Measurements from ENCODE around the gene SHISAL2A.
"Not testable (repeated sequence)": the region's sequence is repeated elsewhere in the genome, so short reads cannot be mapped to it uniquely, and the experiment has no call there.

The SHISAL2A gene

DNA sequence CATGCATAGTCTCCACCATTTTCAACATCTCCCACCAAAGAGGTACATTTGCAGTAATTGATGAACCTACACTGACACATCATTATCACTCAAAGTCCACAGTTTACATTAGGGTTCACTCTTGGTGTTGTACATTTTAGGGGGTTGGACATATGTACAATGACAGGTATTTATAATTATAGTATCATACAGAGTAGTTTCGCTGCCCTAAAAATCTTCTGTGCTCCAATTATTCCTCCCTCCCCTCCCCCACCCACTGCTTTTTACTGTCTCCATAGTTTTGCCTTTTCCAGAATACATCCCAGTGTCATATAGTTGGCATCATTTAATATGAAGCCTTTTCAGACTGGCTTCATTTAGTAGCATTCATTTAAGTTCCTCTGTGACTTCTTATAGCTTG lies 51.6 kb downstream of the SHISAL2A start:
- no peak for DNase-seq (ENCODE audit: low read depth in 2 of 2)

DNA sequence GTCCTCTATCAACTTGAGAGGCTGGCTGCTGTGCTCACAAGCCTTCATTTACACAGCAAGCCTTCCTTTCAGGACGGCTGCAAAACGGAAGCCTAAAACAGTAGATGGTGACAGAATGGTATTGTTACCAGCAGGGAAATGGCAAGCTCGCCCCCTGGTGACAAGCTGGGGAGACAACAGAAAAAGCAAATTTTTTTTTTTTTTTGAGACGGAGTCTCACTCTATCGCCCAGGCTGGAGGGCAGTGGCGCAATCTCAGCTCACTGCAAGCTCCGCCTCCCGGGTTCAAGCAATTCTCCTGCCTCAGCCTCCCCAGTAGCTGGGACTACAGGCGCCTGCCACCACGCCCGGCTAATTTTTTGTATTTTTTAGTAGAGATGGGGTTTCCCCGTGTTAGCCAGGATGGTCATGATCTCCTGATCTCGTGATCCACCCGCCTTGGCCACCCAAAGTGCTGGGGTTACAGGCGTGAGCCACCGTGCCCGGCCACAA lies 53.3 kb downstream of the SHISAL2A start:
- peak in 1 of 2 experiments; percentile 35 for DNase-seq (ENCODE audit: low read depth in 2 of 2)

DNA sequence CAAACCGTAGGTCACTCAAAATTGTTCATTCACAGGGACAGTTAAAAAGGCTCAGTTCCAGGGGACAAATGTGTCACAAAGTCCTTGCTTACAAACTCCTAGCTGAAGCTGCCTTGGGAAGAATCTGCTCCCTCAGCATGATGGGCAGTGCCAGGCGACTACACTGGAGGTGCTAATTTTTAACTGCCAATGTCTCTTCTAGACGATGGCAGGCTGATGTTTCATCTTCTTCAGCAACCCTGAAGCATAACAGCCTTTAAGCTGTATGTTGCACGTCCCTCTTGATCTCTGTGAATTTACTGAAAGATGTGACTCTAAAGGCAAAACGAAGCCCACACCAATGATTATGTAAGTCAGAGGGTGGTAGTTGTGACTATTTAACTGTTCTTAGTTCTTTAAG lies 53.9 kb downstream of the SHISAL2A start:
- no peak for DNase-seq (ENCODE audit: low read depth in 2 of 2)

DNA sequence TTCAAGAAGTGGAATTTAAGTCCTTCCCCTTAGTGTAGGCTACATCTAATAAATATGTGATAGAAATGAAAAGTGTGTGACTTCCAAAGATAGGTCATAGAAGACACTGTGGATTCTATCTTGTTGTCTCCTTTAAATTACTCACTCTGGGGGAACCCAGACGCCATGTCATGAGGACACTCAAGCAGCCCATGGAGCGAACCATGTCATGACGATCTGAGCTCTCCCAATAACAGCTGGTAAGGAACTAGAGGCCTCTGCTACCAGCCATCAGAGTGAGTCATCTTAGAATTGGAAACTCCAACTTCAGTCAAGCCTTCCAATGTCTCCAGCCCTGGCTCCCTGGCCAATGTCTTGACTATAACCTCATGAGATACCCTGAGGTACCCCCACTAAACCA lies 58.9 kb downstream of the SHISAL2A start:
- DNase-seq (ENCODE audit: low read depth in 2 of 2), result no peak

DNA sequence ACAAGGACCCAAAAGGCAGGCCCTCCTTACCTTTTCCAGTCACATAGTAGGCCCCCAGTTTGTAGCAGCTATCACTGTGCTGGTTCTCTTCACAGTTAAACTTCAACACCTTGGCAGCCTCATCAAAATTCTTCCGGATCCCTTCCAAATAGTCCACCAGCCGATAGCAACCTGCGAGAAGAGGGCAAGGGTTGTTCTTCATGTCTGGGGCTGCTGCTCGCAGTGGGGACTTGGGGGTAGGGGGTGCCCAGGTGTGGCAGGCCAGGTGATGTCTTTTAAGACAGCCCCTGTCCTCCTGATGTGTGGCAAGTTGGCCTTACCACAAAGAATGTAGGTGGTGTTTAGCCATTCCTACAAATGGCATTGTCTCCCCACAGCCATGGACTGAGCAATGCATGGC lies 59.7 kb downstream of the SHISAL2A start:
- DNase-seq (ENCODE audit: low read depth in 2 of 2), result no peak

DNA sequence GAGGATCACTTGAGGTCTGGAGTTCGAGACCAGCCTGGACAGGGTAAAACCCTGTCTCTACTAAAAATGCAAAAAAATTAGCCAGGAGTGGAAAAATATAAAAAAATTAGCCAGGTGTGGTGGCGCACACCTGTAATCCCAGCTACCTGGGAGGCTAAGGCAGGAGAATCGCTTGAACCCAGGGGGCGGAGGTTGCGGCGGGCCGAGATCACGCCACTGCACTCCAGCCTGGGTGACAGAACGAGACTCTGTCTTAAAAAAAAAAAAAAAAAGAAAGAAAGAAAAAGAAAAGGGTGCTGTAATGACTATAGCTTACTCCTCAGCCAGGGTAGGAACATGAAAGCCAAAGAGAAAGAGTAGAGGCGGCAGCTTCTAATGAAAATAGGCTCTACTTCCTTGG lies 60.4 kb downstream of the SHISAL2A start:
- DNase-seq (ENCODE audit: low read depth in 2 of 2), result not testable (repeated sequence)

DNA sequence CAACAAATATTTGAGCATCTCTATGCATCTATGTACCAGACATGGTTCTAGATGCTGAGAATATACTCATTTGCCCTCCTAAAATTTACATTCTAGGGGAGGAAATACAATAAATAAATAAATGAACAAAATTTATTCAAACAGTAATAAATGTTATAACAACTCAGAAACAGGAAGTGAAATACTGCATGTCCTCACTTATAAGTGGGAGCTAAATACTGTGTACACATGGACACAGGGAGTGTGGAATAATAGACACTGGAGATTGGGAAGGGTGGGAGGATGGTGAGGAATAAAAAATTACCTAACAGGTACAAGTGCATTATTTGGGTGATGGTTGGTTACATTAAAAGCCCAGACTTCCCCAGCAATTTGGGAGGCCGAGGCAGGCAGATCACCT lies 60.9 kb downstream of the SHISAL2A start:
- DNase-seq (ENCODE audit: low read depth in 2 of 2), result no peak

DNA sequence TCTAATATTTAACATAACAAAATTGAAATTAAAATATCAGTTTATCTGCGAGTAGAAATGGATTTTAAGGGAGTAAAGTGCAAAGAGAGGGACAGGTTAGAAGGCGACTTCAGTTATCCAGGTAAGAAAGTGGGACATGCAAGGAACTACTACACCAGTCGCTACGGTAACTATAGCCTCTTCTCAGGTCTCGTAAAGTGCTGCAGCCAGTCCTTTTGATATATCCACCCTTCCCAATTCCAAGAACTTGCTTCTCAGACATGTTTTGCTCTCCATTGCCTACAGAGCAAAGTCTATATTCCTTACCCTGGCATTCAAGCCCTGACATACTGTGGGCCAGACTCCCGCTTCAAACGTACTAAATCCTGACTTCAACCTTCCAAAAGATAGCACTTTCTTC lies 62.7 kb downstream of the SHISAL2A start:
- no peak for DNase-seq (ENCODE audit: low read depth in 2 of 2)

DNA sequence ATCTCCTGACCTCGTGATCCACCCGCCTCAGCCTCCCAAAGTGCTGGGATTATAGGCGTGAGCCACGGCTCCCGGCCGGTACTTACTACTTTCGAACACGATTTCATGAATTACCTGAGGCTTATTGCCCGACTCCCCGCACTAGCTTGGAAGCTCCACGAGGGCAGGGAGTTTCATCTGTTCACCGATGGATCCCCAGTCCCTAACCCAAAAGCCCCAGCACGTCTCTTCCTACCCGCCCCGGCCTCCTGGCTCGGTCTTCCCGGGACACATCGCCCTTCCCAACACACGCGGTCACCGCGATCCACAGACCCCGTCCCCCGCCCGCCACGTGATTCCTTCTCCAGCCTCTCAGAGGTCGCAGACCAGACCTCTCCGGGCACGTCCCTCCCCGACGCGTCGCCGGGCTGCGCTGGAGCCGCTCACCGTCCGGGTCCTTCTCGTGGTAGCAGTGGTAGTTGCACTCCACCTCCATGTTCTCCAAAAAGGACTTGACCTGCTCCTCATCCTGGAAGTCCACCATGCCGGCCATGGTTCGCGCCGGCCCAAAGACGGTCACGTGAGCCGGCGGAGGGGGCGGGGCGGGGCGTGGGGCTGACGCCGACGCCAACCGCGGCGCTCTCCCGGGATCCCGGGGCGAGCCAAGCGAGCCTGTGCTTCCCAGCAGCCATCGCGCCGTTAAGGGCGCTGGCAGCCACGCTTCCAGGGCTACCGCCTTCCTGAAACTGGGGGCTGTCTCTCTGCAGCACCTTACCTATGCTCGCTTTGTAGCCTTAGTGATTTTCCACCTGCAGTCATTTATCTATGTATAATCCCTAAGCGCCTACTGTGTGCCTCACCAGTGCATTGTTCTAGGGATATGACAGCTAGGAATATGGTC lies 65.1 kb downstream of the SHISAL2A start, which contains the start of gene COA7:
Gene COA7, minus strand, starts transcription at position 553 of the 880 bp plus-strand sequence. Its CDS starts 21 bp downstream, at position 532.
- peak; percentile 58 to 61 for DNase-seq (ENCODE audit: low read depth in 2 of 2)

DNA sequence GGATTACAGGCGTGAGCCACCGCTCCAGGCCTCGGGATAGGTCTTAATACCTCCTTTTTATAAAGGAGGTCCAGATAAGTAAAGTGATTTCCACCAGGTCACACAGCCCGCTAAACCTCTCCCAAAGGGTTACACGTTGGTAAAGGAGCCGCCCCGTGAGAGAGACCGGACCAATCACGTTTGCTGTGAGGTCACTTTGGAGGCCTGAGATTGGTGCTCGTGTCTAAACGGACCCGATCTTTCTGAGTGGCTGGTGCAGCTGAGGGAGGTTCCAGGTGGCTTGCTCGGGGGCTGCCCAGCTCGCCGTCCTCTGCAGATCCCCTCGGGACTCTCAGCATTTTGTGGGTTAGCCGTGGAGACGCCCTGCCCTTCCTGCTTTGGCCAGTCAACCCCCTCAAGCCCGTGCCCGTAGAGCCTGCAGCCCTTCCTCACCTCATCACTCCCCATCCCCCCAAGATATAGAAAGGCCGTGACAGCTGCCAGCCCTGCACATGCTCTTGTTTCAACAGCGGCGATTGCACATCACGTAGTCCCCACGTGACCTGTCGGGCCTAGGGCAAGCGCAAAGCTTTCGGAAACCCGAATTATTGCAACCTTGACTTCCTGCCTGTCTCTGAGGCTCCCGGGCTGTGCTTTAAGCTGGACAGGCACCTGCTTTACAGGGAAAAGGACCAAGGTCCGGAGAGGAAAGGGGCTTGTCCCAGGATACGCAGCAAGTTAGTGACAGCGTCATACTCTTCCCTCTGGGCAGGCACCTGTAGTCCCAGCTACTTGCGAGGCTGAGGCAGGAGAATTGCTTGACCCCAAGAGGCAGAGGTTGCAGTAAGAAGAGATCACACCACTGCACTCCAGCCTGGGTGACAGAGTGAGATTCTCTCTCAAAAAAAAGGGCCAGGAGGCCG lies 70.2 kb downstream of the SHISAL2A start:
- peak; percentile 49 to 52 for DNase-seq (ENCODE audit: low read depth in 2 of 2)

DNA sequence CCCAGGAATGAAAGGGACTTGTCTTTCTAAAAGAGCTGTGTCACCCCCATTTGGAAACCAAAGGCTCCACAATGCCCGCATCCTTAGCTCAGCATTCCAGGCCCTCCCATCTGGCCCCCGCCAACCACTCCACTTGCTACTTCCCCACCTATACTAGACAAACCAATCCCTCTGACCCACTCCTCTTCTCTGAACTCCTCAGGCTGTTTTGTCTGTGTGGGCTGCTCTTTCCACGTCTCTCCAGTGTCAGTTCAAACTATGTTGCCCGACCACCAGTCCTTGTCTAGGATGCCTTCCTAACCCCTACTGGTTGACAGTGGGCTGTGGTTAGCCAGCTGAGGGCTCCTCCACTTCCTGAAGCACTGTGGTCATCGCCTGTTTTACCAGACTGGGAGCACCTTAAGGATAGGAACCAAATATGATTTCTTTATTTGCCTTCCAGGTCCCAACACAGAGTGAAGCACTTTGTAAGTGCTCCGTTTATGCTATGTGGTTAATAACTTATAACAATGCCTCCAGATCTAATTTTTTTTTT lies 73.2 kb downstream of the SHISAL2A start:
- no peak for DNase-seq (ENCODE audit: low read depth in 2 of 2)
